Muscle layer of duodenum (tissue), 2 donors: ENCODE measurements around the gene SUN3.

Experiments used
- H3K27ac ChIP-seq: one replicate; pipeline ENCODE4 v1.7.0; 2013; ENCODE audit warnings: mild to moderate bottlenecking, low read length
- H3K27me3 ChIP-seq: one replicate; pipeline ENCODE4 v1.7.0; 2013; ENCODE audit warnings: low read depth, mild to moderate bottlenecking, control low read depth, low read length
- H3K36me3 ChIP-seq, 2 donors: one replicate each; pipeline ENCODE4 v1.7.0; 2013; ENCODE audit warnings: low read length in 2 of 2, control low read depth in 1 of 2, mild to moderate bottlenecking in 1 of 2; ENCODE audit not compliant: insufficient read depth in 2 of 2, control insufficient read depth in 1 of 2
- H3K4me1 ChIP-seq, 2 donors: one replicate each; pipeline ENCODE4 v1.7.0; 2013; ENCODE audit warnings: low read length in 2 of 2, mild to moderate bottlenecking in 2 of 2, control low read depth in 1 of 2, moderate library complexity in 1 of 2; ENCODE audit not compliant: insufficient read depth in 2 of 2, control insufficient read depth in 1 of 2
- H3K4me3 ChIP-seq, 2 donors: one replicate each; pipeline ENCODE4 v1.7.0; 2013; ENCODE audit warnings: low read length in 2 of 2, low read depth in 1 of 2, mild to moderate bottlenecking in 1 of 2
- H3K9me3 ChIP-seq, 2 donors: one replicate each; pipeline ENCODE4 v1.7.0; 2013; ENCODE audit warnings: low read length in 2 of 2, control low read depth in 1 of 2, mild to moderate bottlenecking in 1 of 2; ENCODE audit not compliant: control insufficient read depth in 1 of 2
- donor health status: healthy.

Gene SUN3

GRCh38 chr7:48046458-48046857 is 17.6 kb upstream of the SUN3 start:
- no peaks in the 10 kb centered on the region for H3K27me3 ChIP-seq
- no peaks in the 10 kb centered on the region for H3K9me3 ChIP-seq
- H3K4me3 ChIP-seq, result no peak overlapping the region
- H3K4me1 ChIP-seq, result no peaks in the 10 kb centered on the region
- no peak overlapping the region for H3K27ac ChIP-seq
- no peaks in the 10 kb centered on the region for H3K36me3 ChIP-seq

GRCh38 chr7:48045195-48045765 is 16.4 kb upstream of the SUN3 start:
- H3K36me3 ChIP-seq, result no peaks in the 10 kb centered on the region
- no peaks in the 10 kb centered on the region for H3K27me3 ChIP-seq
- H3K9me3 ChIP-seq, result no peaks in the 10 kb centered on the region
- H3K4me3 ChIP-seq, result no peak overlapping the region
- H3K27ac ChIP-seq, result no peak overlapping the region
- no peaks in the 10 kb centered on the region for H3K4me1 ChIP-seq

GRCh38 chr7:48042636-48043035 is 13.7 kb upstream of the SUN3 start:
- Histone ChIP-seq H3K27me3 (no peaks in the 10 kb centered on the region), H3K4me3 (no peak overlapping the region), H3K4me1 (no peaks in the 10 kb centered on the region), H3K9me3 (no peaks in the 10 kb centered on the region), H3K27ac (no peak overlapping the region), H3K36me3 (no peaks in the 10 kb centered on the region)

DNA sequence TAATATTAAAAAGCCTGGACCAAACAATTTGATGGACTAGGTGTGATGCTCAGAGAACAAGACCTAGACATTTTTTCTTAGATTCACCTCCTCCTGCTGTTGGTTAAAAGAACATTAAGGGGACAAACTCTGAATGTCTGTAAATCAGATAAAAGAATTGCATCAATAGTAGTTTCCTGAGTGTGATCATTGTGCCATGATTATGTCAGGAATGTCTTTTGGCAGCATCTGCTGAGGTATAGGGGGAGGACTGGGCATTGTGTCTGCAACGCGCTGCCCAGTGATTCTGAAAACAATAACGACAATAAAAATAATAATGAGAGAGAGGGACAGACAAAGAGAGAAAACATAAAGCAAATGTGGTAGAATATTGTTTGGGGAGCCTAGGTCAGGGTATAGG is 13.3 kb upstream of the SUN3 start:
- Histone ChIP-seq H3K4me1 (no peaks in the 10 kb centered on the region), H3K9me3 (no peaks in the 10 kb centered on the region), H3K4me3 (no peak overlapping the region), H3K36me3 (no peaks in the 10 kb centered on the region), H3K27ac (no peak overlapping the region), H3K27me3 (peaks cover under 1% of the 10 kb centered on the region)

- no peaks in the 10 kb centered on the region for H3K4me1 ChIP-seq
- H3K9me3 ChIP-seq, result no peaks in the 10 kb centered on the region
- H3K36me3 ChIP-seq, result no peaks in the 10 kb centered on the region
- no peak overlapping the region for H3K4me3 ChIP-seq
- peaks cover 3% of the 10 kb centered on the region for H3K27me3 ChIP-seq
- no peak overlapping the region for H3K27ac ChIP-seq
Measured at GRCh38 chr7:48041653-48041970, 12.7 kb upstream of the SUN3 start.

DNA sequence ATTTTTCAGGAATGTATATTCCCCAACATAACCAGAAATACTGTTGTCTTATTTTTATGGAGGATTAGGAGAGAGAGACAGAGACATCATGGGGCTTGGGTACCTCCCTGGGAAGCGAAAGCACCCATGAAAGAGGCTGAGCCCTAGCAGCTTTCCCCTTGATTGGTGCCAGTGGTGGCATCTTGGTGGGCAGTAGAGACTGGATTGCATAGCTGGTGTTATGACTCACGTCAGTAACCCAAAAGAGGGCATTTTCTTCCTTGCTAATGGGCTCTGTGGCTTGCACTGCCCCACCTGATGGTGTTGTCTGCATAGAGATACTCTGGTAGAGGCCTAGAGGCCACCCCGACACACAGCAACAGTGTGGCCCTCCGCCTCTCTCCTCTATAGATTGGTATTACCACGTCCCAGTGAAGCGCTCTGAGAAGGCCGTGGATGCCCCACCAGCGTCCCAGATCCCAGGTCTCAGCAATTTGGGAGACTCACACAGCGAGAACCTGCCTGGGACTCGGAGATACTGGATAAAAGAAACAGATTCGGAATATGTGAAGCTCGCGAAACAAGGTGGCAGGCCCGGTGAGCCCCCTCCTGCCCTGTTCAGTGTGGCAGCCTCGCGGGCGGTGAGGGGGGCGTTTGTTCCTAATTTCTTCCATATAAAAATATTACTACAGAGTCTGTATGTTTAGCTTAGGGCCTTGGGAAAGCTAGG is 12.2 kb upstream of the SUN3 start:
- Histone ChIP-seq H3K36me3 (no peaks in the 10 kb centered on the region), H3K4me1 (peaks cover 2 to 3% of the 10 kb centered on the region in 2 donors), H3K4me3 (no peak overlapping the region), H3K9me3 (no peaks in the 10 kb centered on the region), H3K27ac (no peak overlapping the region), H3K27me3 (peaks cover 5% of the 10 kb centered on the region)

- Histone ChIP-seq H3K36me3 (no peaks in the 10 kb centered on the region), H3K27me3 (peaks cover 10% of the 10 kb centered on the region), H3K4me1 (peaks cover 6 to 10% of the 10 kb centered on the region in 2 donors), H3K4me3 (no peak overlapping the region), H3K9me3 (no peaks in the 10 kb centered on the region), H3K27ac (no peak overlapping the region)
Measured at GRCh38 chr7:48038815-48039506, 10.1 kb upstream of the SUN3 start.

DNA sequence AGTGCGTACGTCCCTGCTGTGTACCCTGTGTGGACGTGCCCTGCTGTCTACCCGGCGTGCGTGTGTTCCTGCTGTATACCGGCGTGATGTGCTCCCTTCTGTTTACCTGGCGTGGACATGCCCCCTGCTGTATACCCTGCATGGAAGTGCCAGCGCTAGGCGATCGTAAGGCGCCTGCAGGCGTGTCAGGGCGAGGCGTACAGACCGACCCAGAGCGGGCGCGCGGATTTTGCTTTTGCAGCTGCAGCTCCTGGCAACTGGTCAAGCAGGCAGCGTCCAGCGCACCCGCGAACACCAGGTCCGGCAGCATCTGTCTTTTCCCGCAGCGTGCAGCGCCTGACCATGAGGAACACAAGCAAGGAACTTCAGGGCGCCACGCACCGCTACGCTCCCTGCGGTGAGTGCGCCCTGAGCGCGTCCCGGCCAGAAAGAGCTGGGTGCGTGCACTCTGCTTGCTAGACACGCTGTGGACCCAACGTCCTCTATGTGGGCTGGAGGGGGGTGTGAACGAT is 7.1 kb upstream of the SUN3 start:
- no peaks in the 10 kb centered on the region for H3K36me3 ChIP-seq
- peaks cover 6 to 10% of the 10 kb centered on the region in 2 donors for H3K4me1 ChIP-seq
- H3K27me3 ChIP-seq, result peaks cover 10% of the 10 kb centered on the region
- H3K9me3 ChIP-seq, result no peaks in the 10 kb centered on the region
- H3K27ac ChIP-seq, result no peak overlapping the region
- peak overlapping the region; percentile 65 to 74 for H3K4me3 ChIP-seq

GRCh38 chr7:48035301-48035966 is 6.5 kb upstream of the SUN3 start, which contains the start of gene C7orf57:
Gene C7orf57, plus strand, starts transcription at chr7:48035543. Its CDS starts 766 bp downstream, at chr7:48036309.
- Histone ChIP-seq H3K4me3 (peak within 1 kb of the TSS; percentile 65 to 74), H3K4me1 (peaks cover 6 to 10% of the 10 kb centered on the region in 2 donors), H3K27ac (no peak within 1 kb of the TSS), H3K27me3 (peaks cover 10% of the 10 kb centered on the region), H3K36me3 (no peaks in the 10 kb centered on the region), H3K9me3 (no peaks in the 10 kb centered on the region)

- Histone ChIP-seq H3K36me3 (no peaks in the 10 kb centered on the region), H3K27me3 (peaks cover 10% of the 10 kb centered on the region), H3K9me3 (no peaks in the 10 kb centered on the region), H3K4me1 (peaks cover 6 to 10% of the 10 kb centered on the region in 2 donors), H3K27ac (no peak overlapping the region), H3K4me3 (no peak overlapping the region)
Measured at GRCh38 chr7:48033922-48034321, 5.0 kb upstream of the SUN3 start.

- no peaks in the 10 kb centered on the region for H3K36me3 ChIP-seq
- no peak overlapping the region for H3K4me3 ChIP-seq
- H3K9me3 ChIP-seq, result no peaks in the 10 kb centered on the region
- peaks cover 5% of the 10 kb centered on the region for H3K27me3 ChIP-seq
- no peak overlapping the region for H3K27ac ChIP-seq
- H3K4me1 ChIP-seq, result peaks cover 5 to 7% of the 10 kb centered on the region in 2 donors
Measured at GRCh38 chr7:48031111-48031510, 2.2 kb upstream of the SUN3 start.
